ENCODE data around the gene AKR1C2. TPM values are rescaled to one million over a fixed set of nuclear protein-coding genes. Genes with fewer than 3 reads are reported as not detected.

AKR1C2 gene
- total and polyA plus RNA-seq, 9 of the 15 experiments (the other 6 are each of a cell fraction or from before 2014, with no cell fraction given), result 13.8 to 74.0 (median 30.5) TPM

DNA sequence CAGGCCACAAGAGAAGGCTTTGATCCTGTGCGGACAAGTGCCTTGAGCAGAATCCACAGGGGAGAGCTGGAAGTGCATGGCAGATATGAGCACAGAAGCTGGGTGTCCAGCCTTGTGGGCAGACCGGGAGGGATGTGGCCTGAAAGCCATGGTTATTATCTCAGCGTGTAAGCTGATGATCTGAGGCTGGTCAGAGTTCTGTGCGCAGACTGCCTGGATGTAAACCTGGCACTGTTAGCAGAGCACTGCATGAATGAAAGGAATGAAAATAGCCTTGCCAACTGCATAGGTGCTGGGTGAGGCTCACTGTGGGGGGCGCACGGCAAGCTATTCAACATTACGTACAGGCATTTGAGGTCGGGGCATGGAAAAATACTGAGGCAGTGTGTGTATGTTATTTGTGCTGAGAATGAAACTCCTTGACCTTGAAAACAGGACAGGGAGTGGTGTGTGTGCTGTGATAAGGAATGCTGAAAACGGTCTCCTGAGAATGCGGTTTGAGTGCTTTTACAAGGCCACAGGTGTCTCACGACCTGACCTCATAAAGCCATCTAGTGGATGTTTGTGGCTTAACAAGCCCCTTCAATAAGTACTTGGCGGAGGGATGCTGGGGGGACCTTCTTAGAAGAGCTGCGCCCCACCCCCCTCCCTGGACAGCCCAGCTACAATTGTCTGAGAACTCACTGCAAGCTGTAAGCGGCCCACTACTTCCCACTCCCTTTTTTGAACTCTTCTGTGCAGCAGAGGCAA, 21.8 kb downstream of the AKR1C2 start (continued):
- no peak for TF ChIP-seq TAF9B (IDR thresholded peaks at IDR 0.05; ENCODE audit: partially characterized antibody)
- TF ChIP-seq CBX2 (IDR thresholded peaks at IDR 0.05; ENCODE audit: insufficient read depth, low read length, poor library complexity, severe bottlenecking), result no peak
- no peak for TF ChIP-seq HMG20A (CRISPR knock-in tag; conservative IDR thresholded peaks at IDR 0.05)
- TF ChIP-seq IRF2 (CRISPR knock-in tag; IDR thresholded peaks at IDR 0.05), result no peak
- 0 out of 2 replicates have a peak, but pooled peaks have one; percentile 52 for TF ChIP-seq TRIM28 (IDR thresholded peaks at IDR 0.05)
- no peak for TF ChIP-seq CBX5 (IDR thresholded peaks at IDR 0.05; ENCODE audit: borderline replicate concordance, low read depth)
- TF ChIP-seq RFX5 (IDR thresholded peaks at IDR 0.05; ENCODE audit: low read depth, low read length), result no peak
- TF ChIP-seq POLR3A (IDR thresholded peaks at IDR 0.05; ENCODE audit: borderline replicate concordance, extremely low read depth, insufficient read depth, insufficient read length), result no peak
- TF ChIP-seq XRCC3 (IDR thresholded peaks at IDR 0.05), result no peak
- no peak for TF ChIP-seq GABPB1 (CRISPR knock-in tag; IDR thresholded peaks at IDR 0.05)
- TF ChIP-seq HDAC1 (IDR thresholded peaks at IDR 0.05), result peak in 1 of 2 experiments; percentile 60; a peak in 2 of 4 replicates
- TF ChIP-seq DNMT1 (IDR thresholded peaks at IDR 0.05), result no peak
- no peak for TF ChIP-seq ZNF75A (CRISPR knock-in tag; IDR thresholded peaks at IDR 0.05)
- 0 out of 2 replicates have a peak, but pooled peaks have one; percentile 21 for TF ChIP-seq TEAD2 (tag; IDR thresholded peaks at IDR 0.05)
- TF ChIP-seq, protein P1, sequence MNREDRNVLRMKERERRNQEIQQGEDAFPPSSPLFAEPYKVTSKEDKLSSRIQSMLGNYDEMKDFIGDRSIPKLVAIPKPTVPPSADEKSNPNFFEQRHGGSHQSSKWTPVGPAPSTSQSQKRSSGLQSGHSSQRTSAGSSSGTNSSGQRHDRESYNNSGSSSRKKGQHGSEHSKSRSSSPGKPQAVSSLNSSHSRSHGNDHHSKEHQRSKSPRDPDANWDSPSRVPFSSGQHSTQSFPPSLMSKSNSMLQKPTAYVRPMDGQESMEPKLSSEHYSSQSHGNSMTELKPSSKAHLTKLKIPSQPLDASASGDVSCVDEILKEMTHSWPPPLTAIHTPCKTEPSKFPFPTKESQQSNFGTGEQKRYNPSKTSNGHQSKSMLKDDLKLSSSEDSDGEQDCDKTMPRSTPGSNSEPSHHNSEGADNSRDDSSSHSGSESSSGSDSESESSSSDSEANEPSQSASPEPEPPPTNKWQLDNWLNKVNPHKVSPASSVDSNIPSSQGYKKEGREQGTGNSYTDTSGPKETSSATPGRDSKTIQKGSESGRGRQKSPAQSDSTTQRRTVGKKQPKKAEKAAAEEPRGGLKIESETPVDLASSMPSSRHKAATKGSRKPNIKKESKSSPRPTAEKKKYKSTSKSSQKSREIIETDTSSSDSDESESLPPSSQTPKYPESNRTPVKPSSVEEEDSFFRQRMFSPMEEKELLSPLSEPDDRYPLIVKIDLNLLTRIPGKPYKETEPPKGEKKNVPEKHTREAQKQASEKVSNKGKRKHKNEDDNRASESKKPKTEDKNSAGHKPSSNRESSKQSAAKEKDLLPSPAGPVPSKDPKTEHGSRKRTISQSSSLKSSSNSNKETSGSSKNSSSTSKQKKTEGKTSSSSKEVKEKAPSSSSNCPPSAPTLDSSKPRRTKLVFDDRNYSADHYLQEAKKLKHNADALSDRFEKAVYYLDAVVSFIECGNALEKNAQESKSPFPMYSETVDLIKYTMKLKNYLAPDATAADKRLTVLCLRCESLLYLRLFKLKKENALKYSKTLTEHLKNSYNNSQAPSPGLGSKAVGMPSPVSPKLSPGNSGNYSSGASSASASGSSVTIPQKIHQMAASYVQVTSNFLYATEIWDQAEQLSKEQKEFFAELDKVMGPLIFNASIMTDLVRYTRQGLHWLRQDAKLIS (CRISPR knock-in tag; IDR thresholded peaks at IDR 0.05), result no peak
- TF ChIP-seq NFATC3 (IDR thresholded peaks at IDR 0.05), result 0 out of 2 replicates have a peak, but pooled peaks have one; percentile 67
- TF ChIP-seq, protein P2, sequence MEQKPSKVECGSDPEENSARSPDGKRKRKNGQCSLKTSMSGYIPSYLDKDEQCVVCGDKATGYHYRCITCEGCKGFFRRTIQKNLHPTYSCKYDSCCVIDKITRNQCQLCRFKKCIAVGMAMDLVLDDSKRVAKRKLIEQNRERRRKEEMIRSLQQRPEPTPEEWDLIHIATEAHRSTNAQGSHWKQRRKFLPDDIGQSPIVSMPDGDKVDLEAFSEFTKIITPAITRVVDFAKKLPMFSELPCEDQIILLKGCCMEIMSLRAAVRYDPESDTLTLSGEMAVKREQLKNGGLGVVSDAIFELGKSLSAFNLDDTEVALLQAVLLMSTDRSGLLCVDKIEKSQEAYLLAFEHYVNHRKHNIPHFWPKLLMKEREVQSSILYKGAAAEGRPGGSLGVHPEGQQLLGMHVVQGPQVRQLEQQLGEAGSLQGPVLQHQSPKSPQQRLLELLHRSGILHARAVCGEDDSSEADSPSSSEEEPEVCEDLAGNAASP (IDR thresholded peaks at IDR 0.05), result no peak
- TF ChIP-seq RBM25 (IDR thresholded peaks at IDR 0.05; ENCODE audit: low read depth, low read length, severe bottlenecking), result no peak
- TF ChIP-seq ZSCAN32 (CRISPR knock-in tag; IDR thresholded peaks at IDR 0.05), result no peak
- TF ChIP-seq GATAD2A (IDR thresholded peaks at IDR 0.05), result peak; percentile 86; the same call in 1 of the 2 replicates
- no peak for TF ChIP-seq ZNF717 (CRISPR knock-in tag; IDR thresholded peaks at IDR 0.05)
- TF ChIP-seq ZNF764 (CRISPR knock-in tag; IDR thresholded peaks at IDR 0.05; ENCODE audit: low read depth), result no peak
- TF ChIP-seq, protein P3, sequence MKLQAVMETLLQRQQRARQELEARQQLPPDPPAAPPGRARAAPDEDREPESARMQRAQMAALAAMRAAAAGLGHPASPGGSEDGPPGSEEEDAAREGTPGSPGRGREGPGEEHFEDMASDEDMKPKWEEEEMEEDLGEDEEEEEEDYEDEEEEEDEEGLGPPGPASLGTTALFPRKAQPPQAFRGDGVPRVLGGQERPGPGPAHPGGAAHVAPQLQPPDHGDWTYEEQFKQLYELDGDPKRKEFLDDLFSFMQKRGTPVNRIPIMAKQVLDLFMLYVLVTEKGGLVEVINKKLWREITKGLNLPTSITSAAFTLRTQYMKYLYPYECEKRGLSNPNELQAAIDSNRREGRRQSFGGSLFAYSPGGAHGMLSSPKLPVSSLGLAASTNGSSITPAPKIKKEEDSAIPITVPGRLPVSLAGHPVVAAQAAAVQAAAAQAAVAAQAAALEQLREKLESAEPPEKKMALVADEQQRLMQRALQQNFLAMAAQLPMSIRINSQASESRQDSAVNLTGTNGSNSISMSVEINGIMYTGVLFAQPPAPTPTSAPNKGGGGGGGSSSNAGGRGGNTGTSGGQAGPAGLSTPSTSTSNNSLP (IDR thresholded peaks at IDR 0.05; ENCODE audit: borderline replicate concordance, low read depth, low read length), result no peak; the same call in 1 of the 2 replicates
- TF ChIP-seq SIRT6 (IDR thresholded peaks at IDR 0.05; ENCODE audit: low read depth, low read length), result no peak

Measured in K562 (cell line).